HepG2 (cell line): ENCODE measurements around the gene PARS2. TPM values are rescaled to one million over a fixed set of nuclear protein-coding genes. Genes with fewer than 3 reads are reported as not detected.

Source experiments
- AGO1 ChIP-seq: fragments of 200-400 bp; formaldehyde crosslinking; IDR thresholded peaks from 2 replicates; pipeline ENCODE4 v1.6.1; 2017; ENCODE audit warnings: mild to moderate bottlenecking, low read depth, low read length, moderate library complexity; ENCODE audit not compliant: poor library complexity, severe bottlenecking
- AGO2 ChIP-seq: fragments of 200-400 bp; formaldehyde crosslinking; optimal IDR thresholded peaks from 2 replicates; pipeline ENCODE3; 2017; ENCODE audit warnings: mild to moderate bottlenecking, low read depth, low read length, moderate library complexity
- FOXK2 ChIP-seq: fragments of 450-650 bp; IDR thresholded peaks from 2 replicates; pipeline ENCODE4 v1.6.1; 2016
- HOXA9 ChIP-seq: sonication (generic); formaldehyde crosslinking; IDR thresholded peaks from 2 replicates; pipeline ENCODE4 v1.8.1; 2022; ENCODE audit warnings: missing genetic modification reagents, mild to moderate bottlenecking, moderate library complexity, borderline replicate concordance
- MYNN ChIP-seq: sonication (generic); formaldehyde crosslinking; IDR thresholded peaks from 2 replicates; pipeline ENCODE4 v1.4.0; 2020; ENCODE audit warnings: mild to moderate bottlenecking, low read depth, missing genetic modification reagents
- SIX1 ChIP-seq: sonication (generic); formaldehyde crosslinking; IDR thresholded peaks from 2 replicates; pipeline ENCODE4 v1.4.0; 2020; ENCODE audit warnings: missing genetic modification reagents, borderline replicate concordance
- SRSF4 ChIP-seq: fragments of 200-400 bp; formaldehyde crosslinking; IDR thresholded peaks from one replicate; pipeline ENCODE4 v1.6.1; 2018; ENCODE audit warnings: mild to moderate bottlenecking, low read depth, low read length, moderate library complexity; ENCODE audit not compliant: poor library complexity, severe bottlenecking
- STAG1 ChIP-seq: sonication (generic); formaldehyde crosslinking; IDR thresholded peaks from 2 replicates; pipeline ENCODE4 v1.4.0; 2020; ENCODE audit warnings: missing genetic modification reagents
- TARDBP ChIP-seq: sonication (generic); formaldehyde crosslinking; IDR thresholded peaks from 2 replicates; pipeline ENCODE4 v1.8.0; 2022; ENCODE audit warnings: mild to moderate bottlenecking, missing genetic modification reagents
- TFE3 ChIP-seq: IDR thresholded peaks from 2 replicates; pipeline ENCODE4 v1.6.1; 2016
- THAP8 ChIP-seq: sonication (generic); formaldehyde crosslinking; IDR thresholded peaks from 2 replicates; pipeline ENCODE4 v1.5.1; 2020; ENCODE audit warnings: missing genetic modification reagents, mild to moderate bottlenecking, borderline replicate concordance
- ZC3H4 ChIP-seq: sonication (generic); formaldehyde crosslinking; IDR thresholded peaks from 2 replicates; pipeline ENCODE4 v1.4.0; 2020; ENCODE audit warnings: missing genetic modification reagents, borderline replicate concordance
- ZFP62 ChIP-seq: sonication (generic); formaldehyde crosslinking; IDR thresholded peaks from 2 replicates; pipeline ENCODE4 v1.4.0; 2020; ENCODE audit warnings: missing genetic modification reagents
- ZFP91 ChIP-seq: sonication (generic); formaldehyde crosslinking; IDR thresholded peaks from 2 replicates; pipeline ENCODE4 v1.9.0; 2022; ENCODE audit warnings: missing genetic modification reagents, mild to moderate bottlenecking, borderline replicate concordance
- ZIK1 ChIP-seq: sonication (generic); formaldehyde crosslinking; IDR thresholded peaks from 2 replicates; pipeline ENCODE4 v1.5.0; 2020; ENCODE audit warnings: mild to moderate bottlenecking, low read depth, missing genetic modification reagents, borderline replicate concordance
- ZNF251 ChIP-seq: sonication (generic); formaldehyde crosslinking; IDR thresholded peaks from 2 replicates; pipeline ENCODE4 v1.9.0; 2021; ENCODE audit warnings: mild to moderate bottlenecking, missing genetic modification reagents
- ZNF317 ChIP-seq: sonication (generic); formaldehyde crosslinking; IDR thresholded peaks from 2 replicates; pipeline ENCODE4 v1.5.0; 2020; ENCODE audit warnings: mild to moderate bottlenecking, missing genetic modification reagents
- ZNF484 ChIP-seq: sonication (generic); formaldehyde crosslinking; IDR thresholded peaks from 2 replicates; pipeline ENCODE4 v1.5.1; 2020; ENCODE audit warnings: mild to moderate bottlenecking, low read depth, missing genetic modification reagents, borderline replicate concordance
- ZNF550 ChIP-seq: sonication (generic); formaldehyde crosslinking; IDR thresholded peaks from 2 replicates; pipeline ENCODE4 v1.4.0; 2020; ENCODE audit warnings: mild to moderate bottlenecking, missing genetic modification reagents, borderline replicate concordance
- ZNF710 ChIP-seq: sonication (generic); formaldehyde crosslinking; IDR thresholded peaks from 2 replicates; pipeline ENCODE4 v1.5.0; 2020; ENCODE audit warnings: mild to moderate bottlenecking, missing genetic modification reagents, borderline replicate concordance
- ZNF800 ChIP-seq: sonication (generic); formaldehyde crosslinking; IDR thresholded peaks from 2 replicates; pipeline ENCODE4 v1.4.0; 2020; ENCODE audit warnings: missing genetic modification reagents
- polyA plus RNA-seq, 8 experiments: library from polyadenylated mRNA; depleted of rRNA in 3 of 8; stranded (reverse) in 7 of 8; unstranded in 1 of 8; fragments of >200 nt; fragmentation: Illumina TruSeq in 4 of 8; extraction: Trizol in 4 of 8; gene quantifications; 2 replicates each; pipeline versions ENCODE4 v1.2.1 to v1.2.3, GENCODE V29; 2011 to 2016; ENCODE audit warnings: low read depth in 4 of 8, missing spikeins in 1 of 8, mixed read lengths in 1 of 8; ENCODE audit not compliant: insufficient read depth in 1 of 8
- total RNA-seq, 5 experiments: library from RNA; depleted of rRNA; stranded (reverse); fragments of >200 nt; fragmentation: Illumina TruSeq; extraction: Trizol; gene quantifications; 2 replicates each; pipeline ENCODE4 v1.2.3, GENCODE V29; 2016; ENCODE audit warnings: low read depth in 1 of 5

PARS2 gene
- total and polyA plus RNA-seq, 2 of the 13 experiments (the other 11 are each of a cell fraction or from before 2014, with no cell fraction given): 2.4 to 4.6 TPM

- TF ChIP-seq ZNF317 (CRISPR knock-in tag): peak; percentile 24; the same call in 1 of the 2 replicates
- peak; percentile 17; the same call in 1 of the 2 replicates for TF ChIP-seq HOXA9
- TF ChIP-seq ZNF550 (CRISPR knock-in tag): no peak
- TF ChIP-seq SIX1 (CRISPR knock-in tag): no peak
- no peak for TF ChIP-seq ZNF484 (CRISPR knock-in tag)
- peak; percentile 16; the same call in 1 of the 2 replicates for TF ChIP-seq STAG1 (CRISPR knock-in tag)
- no peak for TF ChIP-seq AGO1
- TF ChIP-seq ZFP62 (CRISPR knock-in tag): no peak
- peak; percentile 92 for TF ChIP-seq TARDBP (CRISPR knock-in tag)
- TF ChIP-seq ZC3H4 (CRISPR knock-in tag): no peak
- TF ChIP-seq SRSF4: no peak
- TF ChIP-seq ZNF800 (CRISPR knock-in tag): no peak
- TF ChIP-seq TFE3 (CRISPR knock-in tag): peak; percentile 21; the same call in 1 of the 2 replicates
- no peak for TF ChIP-seq ZIK1 (CRISPR knock-in tag)
- no peak for TF ChIP-seq THAP8
- no peak for TF ChIP-seq AGO2
- peak; percentile 96 for TF ChIP-seq ZFP91 (CRISPR knock-in tag)
- peak; percentile 76; the same call in 1 of the 2 replicates for TF ChIP-seq ZNF710 (CRISPR knock-in tag)
- TF ChIP-seq FOXK2: no peak
- no peak for TF ChIP-seq ZNF251 (CRISPR knock-in tag)
- no peak; the same call in 1 of the 2 replicates for TF ChIP-seq MYNN (CRISPR knock-in tag)
Measured at GRCh38 chr1:54715493-54716298, 48.6 kb downstream of the PARS2 start, which contains the start of gene TTC4 (continued).
